GM12891 (cell line): Measurements from ENCODE around the gene PRM3.
A peak's percentile ranks its signal among the peaks of the same experiment; 100 is the strongest.

Source experiments
- POLR2A ChIP-seq: IDR thresholded peaks from 2 replicates; pipeline ENCODE4 v1.6.1; 2011; ENCODE audit warnings: low read depth, low read length, control low read depth
- POLR2AphosphoS5 ChIP-seq: IDR thresholded peaks from 2 replicates; pipeline ENCODE4 v1.6.1; 2011; ENCODE audit warnings: low read depth, low read length, control low read depth
- TAF1 ChIP-seq: IDR thresholded peaks from 2 replicates; pipeline ENCODE4 v1.6.1; 2011; ENCODE audit warnings: low read depth, low read length, control low read depth

- no peak for TF ChIP-seq POLR2A
- TF ChIP-seq TAF1, result no peak
- TF ChIP-seq POLR2AphosphoS5, result peak; percentile 52; the same call in 1 of the 2 replicates
These were observed 18.3 kb downstream of the PRM3 start for GRCh38 chr16:11254913-11255736.
